ENCODE data around the gene EXOC4.

DNA sequence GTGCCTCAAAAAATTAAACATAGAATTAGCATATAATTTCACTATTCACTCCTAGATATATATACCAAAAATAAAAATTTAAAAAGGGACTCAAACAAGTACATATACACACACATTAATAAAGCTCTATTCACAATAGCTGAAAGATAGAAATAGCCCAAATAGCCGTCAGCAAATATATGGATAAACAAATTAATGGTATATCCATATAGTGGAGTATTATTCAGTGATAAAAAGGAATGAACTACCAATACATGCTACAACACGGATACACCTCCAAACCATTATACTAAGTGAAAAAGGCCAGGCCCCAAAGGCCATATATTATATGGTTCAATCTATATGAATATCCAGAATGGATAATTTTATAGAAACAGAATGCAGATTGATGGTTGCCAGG lies 459.7 kb downstream of the EXOC4 start:
- TF ChIP-seq POLR2A (IDR thresholded peaks at IDR 0.05) (no peak), EP300 (IDR thresholded peaks at IDR 0.05) (no peak)
- TF ChIP-seq, protein P1, sequence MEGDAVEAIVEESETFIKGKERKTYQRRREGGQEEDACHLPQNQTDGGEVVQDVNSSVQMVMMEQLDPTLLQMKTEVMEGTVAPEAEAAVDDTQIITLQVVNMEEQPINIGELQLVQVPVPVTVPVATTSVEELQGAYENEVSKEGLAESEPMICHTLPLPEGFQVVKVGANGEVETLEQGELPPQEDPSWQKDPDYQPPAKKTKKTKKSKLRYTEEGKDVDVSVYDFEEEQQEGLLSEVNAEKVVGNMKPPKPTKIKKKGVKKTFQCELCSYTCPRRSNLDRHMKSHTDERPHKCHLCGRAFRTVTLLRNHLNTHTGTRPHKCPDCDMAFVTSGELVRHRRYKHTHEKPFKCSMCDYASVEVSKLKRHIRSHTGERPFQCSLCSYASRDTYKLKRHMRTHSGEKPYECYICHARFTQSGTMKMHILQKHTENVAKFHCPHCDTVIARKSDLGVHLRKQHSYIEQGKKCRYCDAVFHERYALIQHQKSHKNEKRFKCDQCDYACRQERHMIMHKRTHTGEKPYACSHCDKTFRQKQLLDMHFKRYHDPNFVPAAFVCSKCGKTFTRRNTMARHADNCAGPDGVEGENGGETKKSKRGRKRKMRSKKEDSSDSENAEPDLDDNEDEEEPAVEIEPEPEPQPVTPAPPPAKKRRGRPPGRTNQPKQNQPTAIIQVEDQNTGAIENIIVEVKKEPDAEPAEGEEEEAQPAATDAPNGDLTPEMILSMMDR (IDR thresholded peaks at IDR 0.05) = no peak
